RWPE1 (cell line): ENCODE measurements around the gene MARCO.

Experiments used
- CTCF ChIA-PET: fragments of 350-600 bp; sonication (Branson Sonifier 250); formaldehyde crosslinking; extraction: SDS; loops from one replicate; lab custom pipeline; 2021; lab: Yijun Ruan, JAX
- POLR2A ChIA-PET: fragments of 400-600 bp; formaldehyde crosslinking; extraction: SDS; loops from one replicate; lab custom pipeline; 2020; ENCODE audit warnings: antibody characterized with exemption; ENCODE audit not compliant: low non-redundant PET; lab: Yijun Ruan, JAX
- DNase-seq: peaks from one replicate; pipeline ENCODE4 v3.0.0; 2012; ENCODE audit warnings: low spot score
- H3K27ac ChIP-seq: fragments of 450-650 bp; 2 replicates; pipeline ENCODE4 v1.5.1; 2017
- TF ChIP-seq, protein P1 (sequence below): fragments of 450-650 bp; conservative IDR thresholded peaks from 2 replicates; pipeline ENCODE4 v1.5.1; 2017; ENCODE audit warnings: low read depth, mild to moderate bottlenecking

The MARCO gene

DNA sequence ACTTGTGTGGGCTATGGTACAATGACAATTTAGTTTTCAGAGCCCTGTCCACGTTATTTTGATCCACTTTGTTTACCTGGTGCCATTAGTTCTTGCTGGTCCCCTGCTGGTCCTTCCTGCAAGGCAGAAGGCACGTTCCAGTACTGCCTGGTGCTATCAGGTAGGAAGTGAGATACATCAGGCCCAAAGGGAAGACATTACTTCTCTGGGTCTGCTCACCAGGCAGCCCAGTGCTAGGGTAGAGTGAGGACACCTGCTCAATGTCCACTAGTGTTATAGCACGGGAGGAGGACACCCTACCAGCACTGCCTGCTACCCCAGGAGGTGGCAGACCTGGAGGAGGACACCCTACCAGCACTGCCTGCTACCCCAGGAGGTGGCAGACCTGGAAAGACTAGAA is 23.7 kb downstream of the MARCO start:
- ChIA-PET POLR2A (no interaction called here), CTCF (no interaction called here)
- TF ChIP-seq, protein P1, sequence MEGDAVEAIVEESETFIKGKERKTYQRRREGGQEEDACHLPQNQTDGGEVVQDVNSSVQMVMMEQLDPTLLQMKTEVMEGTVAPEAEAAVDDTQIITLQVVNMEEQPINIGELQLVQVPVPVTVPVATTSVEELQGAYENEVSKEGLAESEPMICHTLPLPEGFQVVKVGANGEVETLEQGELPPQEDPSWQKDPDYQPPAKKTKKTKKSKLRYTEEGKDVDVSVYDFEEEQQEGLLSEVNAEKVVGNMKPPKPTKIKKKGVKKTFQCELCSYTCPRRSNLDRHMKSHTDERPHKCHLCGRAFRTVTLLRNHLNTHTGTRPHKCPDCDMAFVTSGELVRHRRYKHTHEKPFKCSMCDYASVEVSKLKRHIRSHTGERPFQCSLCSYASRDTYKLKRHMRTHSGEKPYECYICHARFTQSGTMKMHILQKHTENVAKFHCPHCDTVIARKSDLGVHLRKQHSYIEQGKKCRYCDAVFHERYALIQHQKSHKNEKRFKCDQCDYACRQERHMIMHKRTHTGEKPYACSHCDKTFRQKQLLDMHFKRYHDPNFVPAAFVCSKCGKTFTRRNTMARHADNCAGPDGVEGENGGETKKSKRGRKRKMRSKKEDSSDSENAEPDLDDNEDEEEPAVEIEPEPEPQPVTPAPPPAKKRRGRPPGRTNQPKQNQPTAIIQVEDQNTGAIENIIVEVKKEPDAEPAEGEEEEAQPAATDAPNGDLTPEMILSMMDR: no peak
- no peak overlapping the region for H3K27ac ChIP-seq
- no peak for DNase-seq

DNA sequence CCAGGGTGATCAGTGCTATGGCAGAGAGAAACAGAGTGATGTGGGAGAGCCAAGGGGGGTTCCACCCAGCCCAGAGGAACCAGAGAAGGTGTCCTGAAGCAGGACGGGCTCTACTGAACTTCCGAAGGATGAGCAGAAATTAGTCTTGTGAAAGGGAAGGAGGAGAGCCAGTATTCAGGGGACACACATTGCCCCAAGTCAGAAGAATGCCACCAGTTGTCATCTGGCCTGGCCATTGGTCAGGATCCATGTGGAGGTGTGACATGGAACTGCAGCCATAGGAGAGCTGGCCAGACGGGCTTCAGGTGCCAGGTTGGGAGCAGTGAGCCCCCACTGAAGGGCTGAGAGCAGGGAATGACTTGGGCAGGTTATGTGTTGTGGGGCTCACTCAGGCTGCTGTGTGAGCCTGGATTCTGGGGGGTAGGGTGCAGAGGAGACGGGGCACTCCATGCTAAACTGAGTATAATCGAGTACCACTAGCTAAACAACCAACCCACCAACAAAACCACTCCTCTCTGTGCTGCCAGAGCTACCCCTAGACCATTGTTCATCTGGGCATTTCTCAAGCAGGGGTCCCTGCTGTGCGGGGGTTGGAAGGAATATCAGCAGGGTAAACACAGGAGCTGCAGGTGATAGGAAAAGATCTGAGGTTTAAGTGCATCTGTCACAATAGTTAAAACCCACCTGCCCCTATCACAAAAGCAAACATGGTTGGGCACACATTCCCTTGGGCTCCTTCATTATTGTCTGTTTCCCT is 25.3 kb downstream of the MARCO start:
- H3K27ac ChIP-seq: no peak overlapping the region
- DNase-seq: no peak
- POLR2A ChIA-PET: no interaction called here
- TF ChIP-seq, protein P1: no peak
- CTCF ChIA-PET: no interaction called here

DNA sequence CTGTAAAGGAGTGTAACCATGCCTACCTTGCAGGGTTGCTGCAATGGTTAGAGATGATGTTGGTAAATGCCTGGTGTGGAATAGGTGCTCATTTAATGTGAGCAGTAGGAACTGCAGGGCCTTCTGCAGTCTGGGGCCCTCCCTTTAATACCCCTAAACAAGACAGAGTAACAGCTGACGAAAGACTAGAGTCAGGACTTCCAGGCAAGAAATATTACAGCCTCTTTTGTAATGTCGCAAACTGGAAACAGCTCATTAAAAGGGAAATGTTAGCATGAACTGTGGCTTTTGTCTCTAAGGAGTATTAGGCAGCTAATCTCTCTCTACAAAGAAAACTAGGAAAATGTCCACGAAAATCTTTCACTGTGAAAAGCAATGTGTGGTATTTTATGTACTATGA is 26.0 kb downstream of the MARCO start:
- TF ChIP-seq, protein P1: no peak
- H3K27ac ChIP-seq: no peak overlapping the region
- CTCF ChIA-PET: no interaction called here

DNA sequence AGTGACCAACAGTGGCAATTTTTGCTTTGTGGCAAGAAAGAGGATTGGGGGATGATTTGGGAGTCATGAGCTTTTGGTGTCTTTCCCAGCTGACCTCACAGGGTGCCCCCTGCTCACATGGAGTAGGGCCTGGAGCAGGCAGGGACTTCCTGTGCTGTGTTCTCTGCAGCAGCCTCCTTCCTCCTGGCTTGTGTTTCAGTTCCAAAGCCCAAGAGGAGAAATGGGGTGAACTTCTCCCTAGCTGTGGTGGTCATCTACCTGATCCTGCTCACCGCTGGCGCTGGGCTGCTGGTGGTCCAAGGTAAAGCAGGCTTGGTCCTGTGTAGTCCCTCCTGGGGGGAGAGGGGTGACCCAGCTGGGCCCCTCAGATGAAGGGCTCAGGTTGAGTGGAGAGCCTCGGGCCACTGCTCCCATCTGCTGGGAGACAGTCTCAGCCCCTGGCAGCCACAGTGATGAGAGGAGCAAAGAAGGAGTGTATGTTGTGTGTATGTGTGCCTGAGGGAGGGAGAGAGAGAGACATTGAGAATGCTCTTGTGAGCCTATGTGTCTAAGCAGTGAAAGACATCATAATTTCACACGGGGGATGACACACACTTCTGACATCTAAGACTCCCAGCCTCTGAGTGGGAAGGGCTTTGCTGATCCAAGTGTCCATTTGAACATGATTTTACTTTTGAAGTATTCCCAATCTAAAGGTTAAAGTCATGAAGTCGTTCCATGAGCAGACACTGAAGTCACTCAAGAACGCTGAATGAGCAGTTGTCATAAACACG is 27.2 kb downstream of the MARCO start:
- TF ChIP-seq, protein P1: no peak
- ChIA-PET POLR2A (no interaction called here), CTCF (interaction anchor here (0.6 kb wide), 1 partner anchor 18 kb away, joined by 3 read pairs; no protein-coding TSS in a partner anchor)
- H3K27ac ChIP-seq: no peak overlapping the region
- DNase-seq: no peak

More for the DNA sequence above, 26.0 kb downstream of the MARCO start:
- DNase-seq: no peak
- POLR2A ChIA-PET: no interaction called here

DNA sequence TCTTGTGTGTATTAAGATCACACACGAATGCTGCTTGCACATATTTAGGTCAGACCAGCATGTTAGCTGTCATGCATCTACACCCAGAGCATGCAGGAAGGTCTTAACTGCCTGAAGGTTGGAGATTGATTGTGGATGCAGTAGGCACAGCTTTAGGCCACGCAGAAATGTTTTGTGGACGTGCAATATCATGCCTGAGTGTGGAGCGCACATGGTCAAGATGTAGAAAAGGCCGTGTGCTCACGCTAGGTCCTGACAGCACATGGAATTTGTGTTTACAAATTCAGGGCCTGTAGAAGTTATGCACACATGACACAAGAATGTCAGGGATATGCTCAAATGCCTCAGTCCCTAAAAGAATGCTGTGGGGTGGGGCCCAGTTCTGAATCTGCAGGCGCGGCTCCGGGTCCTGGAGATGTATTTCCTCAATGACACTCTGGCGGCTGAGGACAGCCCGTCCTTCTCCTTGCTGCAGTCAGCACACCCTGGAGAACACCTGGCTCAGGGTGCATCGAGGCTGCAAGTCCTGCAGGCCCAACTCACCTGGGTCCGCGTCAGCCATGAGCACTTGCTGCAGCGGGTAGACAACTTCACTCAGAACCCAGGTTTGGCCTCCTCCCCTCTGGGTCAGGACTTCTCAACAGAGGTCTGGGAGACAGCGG is 27.9 kb downstream of the MARCO start:
- DNase-seq: no peak
- H3K27ac ChIP-seq: no peak overlapping the region
- TF ChIP-seq, protein P1: no peak
- POLR2A ChIA-PET: no interaction called here
- CTCF ChIA-PET: no interaction called here

DNA sequence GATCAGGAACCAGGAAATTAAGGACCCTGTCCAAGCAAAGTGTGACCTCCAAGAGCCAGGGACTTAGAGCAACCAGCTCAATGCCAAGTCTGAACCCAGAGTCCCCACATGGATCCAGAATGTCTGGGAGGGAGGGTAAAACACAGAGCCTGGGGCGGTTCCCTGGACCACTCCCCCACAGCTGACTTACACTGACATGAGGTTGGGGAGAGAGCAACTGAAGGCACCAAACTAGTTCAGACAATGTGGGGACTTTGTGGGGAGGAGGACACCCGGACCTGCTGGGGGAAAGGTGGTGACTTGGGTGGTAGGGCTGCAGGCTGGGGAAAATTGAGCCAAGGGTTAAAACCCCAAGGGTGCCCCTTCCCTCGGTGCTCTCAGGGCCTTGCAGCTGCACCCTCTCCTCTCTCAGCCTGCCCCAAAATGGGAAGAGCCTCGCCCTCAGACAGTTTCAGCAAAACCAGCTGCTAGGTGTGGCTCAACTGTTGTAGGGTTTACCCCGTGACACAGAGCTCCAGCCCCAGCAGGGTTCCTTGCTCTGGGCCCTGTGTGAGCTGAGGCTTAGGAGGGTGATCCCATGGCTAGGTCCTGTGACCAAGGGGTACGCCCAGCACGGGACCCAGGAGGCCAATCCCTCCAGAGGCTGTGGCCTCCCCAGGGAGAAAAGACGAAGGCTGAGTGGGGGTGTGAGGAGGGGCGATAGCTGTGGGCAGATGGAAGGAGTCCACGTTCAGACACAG is 28.6 kb downstream of the MARCO start:
- CTCF ChIA-PET: no interaction called here

More for the DNA sequence above, 28.6 kb downstream of the MARCO start:
- DNase-seq: no peak
- no peak overlapping the region for H3K27ac ChIP-seq
- TF ChIP-seq, protein P1: no peak
- POLR2A ChIA-PET: no interaction called here
